H9 (cell line): Measurements from ENCODE around the gene DTNBP1. TPM values are rescaled to one million over a fixed set of nuclear protein-coding genes. Genes with fewer than 3 reads are reported as not detected.

Experiments
- DNase-seq: peaks from one replicate; pipeline ENCODE4 v3.0.0-alpha.2; 2017
- H2AFZ ChIP-seq: one replicate; pipeline ENCODE4 v1.6.1; 2013; ENCODE audit warnings: mild to moderate bottlenecking, low read length, control low read depth, moderate library complexity
- H2AK5ac ChIP-seq: 2 replicates; pipeline ENCODE4 v1.6.1; 2013; ENCODE audit warnings: low read length, control low read depth, mixed read lengths; ENCODE audit not compliant: insufficient read length
- H2BK120ac ChIP-seq: one replicate; pipeline ENCODE4 v1.6.1; 2013; ENCODE audit warnings: low read depth, mild to moderate bottlenecking, low read length, control low read depth, inconsistent platforms; ENCODE audit not compliant: poor library complexity, severe bottlenecking
- H2BK12ac ChIP-seq: 2 replicates; pipeline ENCODE4 v1.6.1; 2013; ENCODE audit warnings: low read length, control low read depth, mixed read lengths, low read depth; ENCODE audit not compliant: insufficient read length
- H2BK15ac ChIP-seq: 2 replicates; pipeline ENCODE4 v1.6.1; 2013; ENCODE audit warnings: low read depth, low read length, control low read depth
- H2BK20ac ChIP-seq: one replicate; pipeline ENCODE4 v1.6.1; 2013; ENCODE audit warnings: low read depth, mild to moderate bottlenecking, low read length, control low read depth, inconsistent platforms; ENCODE audit not compliant: poor library complexity, severe bottlenecking
- H2BK5ac ChIP-seq: 2 replicates; pipeline ENCODE4 v1.6.1; 2013; ENCODE audit warnings: low read length, control low read depth, mixed read lengths; ENCODE audit not compliant: insufficient read length
- H3K14ac ChIP-seq: 2 replicates; pipeline ENCODE4 v1.6.1; 2013; ENCODE audit warnings: low read length, control low read depth; ENCODE audit not compliant: insufficient read depth
- H3K18ac ChIP-seq: 2 replicates; pipeline ENCODE4 v1.6.1; 2013; ENCODE audit warnings: low read depth, mild to moderate bottlenecking, mixed read lengths, low read length, control low read depth; ENCODE audit not compliant: insufficient read length
- H3K23ac ChIP-seq: 2 replicates; pipeline ENCODE4 v1.6.1; 2013; ENCODE audit warnings: low read length, control low read depth, mixed read lengths, low read depth; ENCODE audit not compliant: insufficient read length
- H3K23me2 ChIP-seq: 2 replicates; pipeline ENCODE4 v1.6.1; 2013; ENCODE audit warnings: low read depth, mild to moderate bottlenecking, mixed read lengths, low read length, control low read depth; ENCODE audit not compliant: insufficient read length, poor library complexity, severe bottlenecking
- H3K27ac ChIP-seq: 2 replicates; pipeline ENCODE4 v1.5.1; 2013; ENCODE audit warnings: low read length, control low read depth, mixed read lengths, low read depth; ENCODE audit not compliant: insufficient read length
- H3K27me3 ChIP-seq: 2 replicates; pipeline ENCODE4 v1.6.1; 2013; ENCODE audit warnings: low read length, control low read depth, inconsistent platforms; ENCODE audit not compliant: insufficient read depth
- H3K4ac ChIP-seq: 2 replicates; pipeline ENCODE4 v1.6.1; 2013; ENCODE audit warnings: low read depth, mild to moderate bottlenecking, control low read depth, inconsistent platforms, low read length, moderate library complexity
- H3K4me1 ChIP-seq: 2 replicates; pipeline ENCODE4 v1.6.1; 2013; ENCODE audit warnings: low read length, control low read depth, inconsistent platforms; ENCODE audit not compliant: insufficient read depth
- H3K4me2 ChIP-seq: 2 replicates; pipeline ENCODE4 v1.6.1; 2013; ENCODE audit warnings: low read length, control low read depth, mixed read lengths; ENCODE audit not compliant: insufficient read length, insufficient read depth
- H3K56ac ChIP-seq: 2 replicates; pipeline ENCODE4 v1.6.1; 2013; ENCODE audit warnings: low read depth, mild to moderate bottlenecking, mixed read lengths, low read length, control low read depth; ENCODE audit not compliant: insufficient read length
- H3K79me1 ChIP-seq: 2 replicates; pipeline ENCODE4 v1.6.1; 2013; ENCODE audit warnings: low read depth, mild to moderate bottlenecking, moderate library complexity, low read length, control low read depth, inconsistent platforms; ENCODE audit not compliant: insufficient read depth, poor library complexity, severe bottlenecking
- H3K79me2 ChIP-seq: 2 replicates; pipeline ENCODE4 v1.6.1; 2013; ENCODE audit warnings: low read length, control low read depth, inconsistent platforms; ENCODE audit not compliant: insufficient read depth
- H3K9ac ChIP-seq: 2 replicates; pipeline ENCODE4 v1.6.1; 2013; ENCODE audit warnings: low read length, control low read depth, mixed read lengths; ENCODE audit not compliant: insufficient read length; ENCODE audit errors: extremely low read depth
- H3K9me3 ChIP-seq: one replicate; pipeline ENCODE4 v1.6.1; 2013; ENCODE audit warnings: low read depth, low read length, inconsistent platforms; ENCODE audit not compliant: control insufficient read depth
- H3T11ph ChIP-seq: one replicate; pipeline ENCODE4 v1.6.1; 2013; ENCODE audit warnings: mild to moderate bottlenecking, low read length, control low read depth, inconsistent platforms
- H4K20me1 ChIP-seq: one replicate; pipeline ENCODE4 v1.6.1; 2013; ENCODE audit not compliant: control insufficient read depth, insufficient read length, insufficient read depth
- H4K5ac ChIP-seq: 2 replicates; pipeline ENCODE4 v1.6.1; 2013; ENCODE audit warnings: low read depth, mild to moderate bottlenecking, mixed read lengths, low read length, control low read depth; ENCODE audit not compliant: insufficient read length
- H4K8ac ChIP-seq: replicated peaks from 2 replicates; pipeline ENCODE4 v1.6.1; 2013; ENCODE audit warnings: low read length, control low read depth, mixed read lengths, low read depth; ENCODE audit not compliant: insufficient read length
- H4K91ac ChIP-seq: 2 replicates; pipeline ENCODE4 v1.6.1; 2013; ENCODE audit warnings: low read depth, mild to moderate bottlenecking, moderate library complexity, mixed read lengths, low read length, control low read depth; ENCODE audit not compliant: insufficient read length
- H3K27ac Mint-ChIP-seq, 3 experiments: 2 replicates in 2 of 3; 3 replicates in 1 of 3; pipeline ENCODE4 v1.8.0; 2020 to 2021; ENCODE audit warnings: mixed read lengths in 3 of 3, mild to moderate bottlenecking in 1 of 3, moderate library complexity in 1 of 3
- H3K27me3 Mint-ChIP-seq: 2 replicates; pipeline ENCODE4 v1.8.0; 2021; ENCODE audit warnings: low read depth, mild to moderate bottlenecking, moderate library complexity, mixed read lengths
- H3K36me3 Mint-ChIP-seq, 3 experiments: 2 replicates in 2 of 3; 3 replicates in 1 of 3; pipeline ENCODE4 v1.8.0; 2020 to 2021; ENCODE audit warnings: low read depth in 3 of 3, mixed read lengths in 3 of 3; ENCODE audit not compliant: insufficient read depth in 1 of 3
- H3K4me1 Mint-ChIP-seq, 2 experiments: 2 replicates each; pipeline ENCODE4 v1.8.0; 2020; ENCODE audit warnings: mixed read lengths in 2 of 2
- H3K4me3 Mint-ChIP-seq, 2 experiments: 2 replicates in 1 of 2; 3 replicates in 1 of 2; pipeline ENCODE4 v1.8.0; 2020 to 2021; ENCODE audit warnings: mild to moderate bottlenecking in 2 of 2, mixed read lengths in 2 of 2, moderate library complexity in 1 of 2
- H3K9me3 Mint-ChIP-seq, 2 experiments: 2 replicates in 1 of 2; 3 replicates in 1 of 2; pipeline ENCODE4 v1.8.0; 2020; ENCODE audit warnings: mild to moderate bottlenecking in 2 of 2, mixed read lengths in 2 of 2, moderate library complexity in 1 of 2
- CTCF ChIP-seq: fragments of 200-600 bp; sonication (generic); conservative IDR thresholded peaks from 3 replicates; pipeline ENCODE4 v1.8.0; 2021; ENCODE audit warnings: antibody characterized with exemption, mild to moderate bottlenecking
- WGBS: extraction: QIAGEN DNeasy Blood & Tissue Kit; methylation state at CpG from one replicate; pipeline ENCODE4 v1.1.7; 2013; ENCODE audit warnings: missing lambda C conversion rate, low lambda C conversion rate, mixed read lengths; ENCODE audit not compliant: insufficient read length; ENCODE audit errors: extremely low coverage; 5-methylcytosine and 5-hydroxymethylcytosine counted together
- total RNA-seq: library from RNA; stranded (reverse); gene quantifications from 2 replicates; pipeline ENCODE4 v1.2.1, GENCODE V29; 2021

Gene DTNBP1
- total RNA-seq, 1 experiment from 2014 or later = 12.9 TPM

GRCh38 chr6:15474196-15474595 lies 188.6 kb downstream of the DTNBP1 start:
- no peak overlapping the region for H4K91ac ChIP-seq
- no peak overlapping the region for H3K27ac Mint-ChIP-seq
- no peaks in the 10 kb centered on the region for H3K27me3 Mint-ChIP-seq
- no peak overlapping the region for H2BK12ac ChIP-seq
- H4K20me1 ChIP-seq = no peaks in the 10 kb centered on the region
- no peaks in the 10 kb centered on the region for H3K27me3 ChIP-seq
- peaks cover 5% of the 10 kb centered on the region for H3K4me1 ChIP-seq
- no CpG with 5 or more reads among the region's 2 CpGs for WGBS
- H3K79me1 ChIP-seq = peaks cover 6% of the 10 kb centered on the region
- H2AFZ ChIP-seq = no peak overlapping the region
- H3K18ac ChIP-seq = no peak overlapping the region
- H3K4ac ChIP-seq = no peak overlapping the region
- no peak overlapping the region for H3K23ac ChIP-seq
- peaks cover 52% of the 10 kb centered on the region; the same call in 1 of the 2 replicates for H3K79me2 ChIP-seq
- DNase-seq = no peak
- H2AK5ac ChIP-seq = no peak overlapping the region
- no peaks in the 10 kb centered on the region for H3K9me3 Mint-ChIP-seq
- no peak for TF ChIP-seq CTCF
- no peaks in the 10 kb centered on the region for H3K9me3 ChIP-seq
- no peak overlapping the region for H3K4me2 ChIP-seq
- H4K8ac ChIP-seq = no peak overlapping the region
- no peak overlapping the region for H3K56ac ChIP-seq
- no peak overlapping the region for H3K27ac ChIP-seq
- H3K36me3 Mint-ChIP-seq = peaks cover 15 to 43% (median 18%) of the 10 kb centered on the region in 3 experiments; a peak in 6 of 7 replicates
- H2BK120ac ChIP-seq = no peak overlapping the region
- H2BK5ac ChIP-seq = no peak overlapping the region
- peaks cover 38 to 44% of the 10 kb centered on the region in 2 experiments for H3K4me1 Mint-ChIP-seq
- no peak overlapping the region for H3K14ac ChIP-seq
- no peak overlapping the region for H4K5ac ChIP-seq
- H3T11ph ChIP-seq = no peak overlapping the region
- no peaks in the 10 kb centered on the region for H3K23me2 ChIP-seq
- no peak overlapping the region for H2BK15ac ChIP-seq
- H2BK20ac ChIP-seq = no peak overlapping the region
- H3K4me3 Mint-ChIP-seq = no peak overlapping the region
- no peak overlapping the region for H3K9ac ChIP-seq
